Measurements from ENCODE around the gene DTX3.
"Not testable (repeated sequence)": the region's sequence is repeated elsewhere in the genome, so short reads cannot be mapped to it uniquely, and the experiment has no call there.

DTX3 gene

DNA sequence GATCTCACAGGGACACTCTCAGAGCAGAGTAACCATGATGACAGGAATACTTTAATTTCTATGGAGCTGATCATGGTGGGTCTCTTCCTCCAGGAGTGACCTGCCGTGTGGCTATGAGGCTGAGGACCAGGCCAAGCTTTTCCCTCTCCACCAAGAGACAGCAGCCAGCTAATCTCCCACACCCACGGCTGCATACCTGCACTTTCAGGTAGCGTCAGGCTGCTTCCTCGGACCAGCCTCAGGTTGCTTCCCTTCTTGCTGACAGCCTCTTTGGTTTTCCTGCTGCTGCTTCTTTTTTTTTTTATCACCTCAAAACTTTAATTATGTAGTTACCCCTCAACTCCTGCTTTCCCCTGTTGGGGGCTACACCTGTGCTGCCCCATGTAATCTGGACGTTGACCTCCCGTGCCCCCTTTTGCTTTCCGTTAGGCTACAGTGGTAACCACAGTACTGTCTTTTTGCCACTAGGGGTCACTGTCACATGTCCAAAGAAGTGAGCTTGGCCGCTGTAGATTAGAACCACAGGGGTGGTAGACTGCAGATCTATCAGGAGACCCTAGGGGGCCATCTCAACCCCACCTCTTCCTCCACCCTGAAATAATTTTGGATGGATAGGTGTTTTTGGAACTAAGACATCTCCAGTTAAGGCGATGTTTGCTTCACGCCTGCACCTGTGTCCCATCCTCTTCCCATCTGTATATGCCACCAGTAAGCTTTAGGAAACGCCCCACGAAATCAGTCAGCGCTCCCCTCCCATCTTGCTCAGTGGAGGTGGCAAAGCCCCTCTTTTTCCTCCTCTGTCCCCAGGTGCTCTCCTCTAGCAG lies 21.4 kb upstream of the DTX3 start:
- TF ChIP-seq CTCF (conservative IDR thresholded peaks at IDR 0.05; ENCODE audit: low read depth, low read length), result peak; percentile 92
- H3K4me3 ChIP-seq (ENCODE audit: low read depth, low read length), result no peak overlapping the region
- DNase-seq (ENCODE audit: low read depth), result peak; percentile 92

DNA sequence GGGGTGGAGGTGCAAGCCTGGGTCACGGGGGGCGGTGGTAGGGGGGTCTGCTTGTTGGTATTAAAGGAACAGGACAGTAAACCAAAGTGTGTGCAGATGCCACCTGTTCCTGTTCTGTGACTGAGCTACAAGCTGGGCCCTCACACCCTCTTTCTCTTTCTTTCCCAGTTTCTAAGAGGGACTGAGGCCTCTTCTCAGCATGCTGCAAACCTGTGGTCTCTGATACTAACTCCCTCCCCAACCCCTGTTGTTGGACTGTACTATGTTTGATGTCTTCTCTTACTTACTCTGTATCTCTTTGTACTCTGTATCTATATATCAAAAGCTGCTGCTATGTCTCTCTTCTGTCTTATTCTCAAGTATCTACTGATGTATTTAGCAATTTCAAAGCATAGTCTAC lies 20.6 kb upstream of the DTX3 start:
- DNase-seq (ENCODE audit: low read depth), result no peak
- H3K4me3 ChIP-seq (ENCODE audit: low read depth, low read length), result no peak overlapping the region
- no peak for TF ChIP-seq CTCF (conservative IDR thresholded peaks at IDR 0.05; ENCODE audit: low read depth, low read length)

DNA sequence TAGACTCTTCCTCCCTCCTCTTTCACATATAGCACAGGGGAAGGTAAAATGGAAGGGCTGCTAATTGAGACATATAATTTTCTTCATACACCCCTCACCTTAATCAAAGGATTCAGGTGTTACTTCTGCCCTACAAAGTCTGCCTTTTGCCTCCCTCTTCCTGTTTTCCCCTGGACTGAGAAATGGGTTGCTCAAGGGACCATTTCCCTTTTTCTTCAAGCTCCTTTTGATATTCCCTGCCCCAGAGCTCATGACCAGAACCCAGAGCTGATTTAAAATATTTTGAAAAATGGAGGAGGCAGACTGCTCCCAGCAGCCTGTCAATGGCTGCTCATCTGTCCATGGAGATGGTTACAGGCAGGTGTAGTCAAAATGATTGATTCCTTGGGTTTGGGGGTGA lies 19.9 kb upstream of the DTX3 start:
- H3K4me3 ChIP-seq (ENCODE audit: low read depth, low read length), result no peak overlapping the region
- DNase-seq (ENCODE audit: low read depth), result no peak
- TF ChIP-seq CTCF (conservative IDR thresholded peaks at IDR 0.05; ENCODE audit: low read depth, low read length), result no peak

DNA sequence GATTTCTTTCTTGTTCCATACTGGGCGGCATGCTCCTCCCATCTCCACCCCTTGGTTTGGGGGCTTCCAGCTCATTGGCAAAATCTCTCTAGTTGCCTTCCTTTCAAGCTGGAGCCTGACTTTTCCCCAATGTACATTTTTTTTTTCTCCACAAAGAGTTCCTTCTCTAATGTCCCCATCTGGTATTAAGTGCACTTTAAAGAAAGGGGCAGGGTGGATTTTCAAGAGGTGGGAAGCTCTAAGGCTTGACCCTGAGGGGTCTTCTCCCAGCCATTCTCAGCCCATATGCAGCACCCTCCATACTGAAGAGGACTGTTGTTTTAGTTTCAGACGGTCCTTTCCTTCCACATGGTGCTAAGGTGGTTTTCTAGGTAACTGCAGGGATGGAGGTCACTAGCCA lies 19.5 kb upstream of the DTX3 start:
- no peak overlapping the region for H3K4me3 ChIP-seq (ENCODE audit: low read depth, low read length)
- no peak for DNase-seq (ENCODE audit: low read depth)
- no peak for TF ChIP-seq CTCF (conservative IDR thresholded peaks at IDR 0.05; ENCODE audit: low read depth, low read length)

- DNase-seq (ENCODE audit: low read depth), result no peak
- no peak for TF ChIP-seq CTCF (conservative IDR thresholded peaks at IDR 0.05; ENCODE audit: low read depth, low read length)
Measured at GRCh38 chr12:57586128-57586527, 18.5 kb upstream of the DTX3 start.

DNA sequence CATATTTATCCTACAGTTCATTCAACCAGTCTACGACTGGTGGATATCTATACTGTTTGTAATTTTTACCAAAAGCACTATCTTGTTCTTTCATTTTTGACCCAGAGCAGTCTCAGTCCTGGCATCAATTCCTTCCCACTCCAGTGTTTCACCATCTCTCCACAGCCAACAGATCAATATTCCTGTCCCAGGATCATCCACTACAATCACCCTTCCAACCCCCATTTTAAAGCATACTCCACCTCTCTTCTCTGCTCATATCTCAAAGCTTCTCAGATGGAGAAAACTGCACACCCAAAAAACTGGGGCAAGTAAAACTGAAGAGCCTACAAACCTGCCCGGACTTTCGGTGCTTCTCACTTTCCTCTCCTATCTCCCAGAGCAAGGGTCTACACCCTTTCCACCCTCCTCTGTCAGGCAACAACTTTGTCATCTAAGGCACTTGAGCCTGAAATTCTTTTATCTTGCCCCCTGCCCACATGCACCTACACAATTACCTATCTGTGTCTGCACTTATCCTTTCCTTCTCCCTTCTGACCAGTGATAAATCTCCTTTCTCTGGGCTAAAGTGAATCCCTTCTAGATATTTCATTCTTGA lies 17.7 kb upstream of the DTX3 start:
- DNase-seq (ENCODE audit: low read depth), result no peak
- no peak for TF ChIP-seq CTCF (conservative IDR thresholded peaks at IDR 0.05; ENCODE audit: low read depth, low read length)
- no peak overlapping the region for H3K4me3 ChIP-seq (ENCODE audit: low read depth, low read length)

More at GRCh38 chr12:57586128-57586527, 18.5 kb upstream of the DTX3 start:
- H3K4me3 ChIP-seq (ENCODE audit: low read depth, low read length), result no peak overlapping the region

DNA sequence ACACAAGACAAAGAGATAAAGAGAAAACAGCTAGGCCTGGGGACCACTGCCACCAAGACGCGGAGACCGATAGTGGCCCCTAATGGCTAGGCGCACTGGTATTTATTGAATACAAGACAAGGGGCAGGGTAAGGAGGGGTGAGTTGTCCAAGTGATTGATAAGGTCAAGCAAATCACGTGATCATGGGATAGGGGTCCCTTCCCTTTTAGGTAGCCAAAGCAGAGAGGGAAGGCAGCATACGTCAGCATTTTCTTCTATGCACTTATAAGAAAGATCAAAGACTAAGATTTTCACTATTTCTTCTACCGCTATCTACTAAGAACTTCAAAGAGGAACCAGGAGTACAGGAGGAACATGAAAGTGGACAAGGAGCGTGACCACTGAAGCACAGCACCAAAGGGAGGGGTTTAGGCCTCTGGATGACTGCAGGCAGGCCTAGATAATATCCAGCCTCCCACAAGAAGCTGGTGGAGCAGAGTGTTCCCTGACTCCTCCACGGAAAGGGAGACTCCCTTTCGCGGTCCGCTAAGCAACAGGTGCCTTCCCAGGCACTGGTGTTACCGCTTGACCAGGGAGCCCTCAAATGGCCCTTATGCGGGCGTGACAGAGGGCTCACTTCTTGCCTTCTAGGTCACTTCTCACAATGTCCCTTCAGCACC lies 15.5 kb upstream of the DTX3 start:
- H3K4me3 ChIP-seq (ENCODE audit: low read depth, low read length), result not testable (repeated sequence)

More for the DNA sequence above, 15.5 kb upstream of the DTX3 start:
- DNase-seq (ENCODE audit: low read depth), result not testable (repeated sequence)

Data from choroid plexus epithelial cell (primary cell).